GM18508 (cell line): ENCODE measurements around the gene ARHGAP22.

Experiments
- ATAC-seq: cut with Tn5 transposase; IDR thresholded peaks from one replicate; pipeline ENCODE4 v1.9.1; 2021; ENCODE audit warnings: moderate number of reproducible peaks; ENCODE audit not compliant: insufficient read depth, unreplicated experiment

Gene ARHGAP22

DNA sequence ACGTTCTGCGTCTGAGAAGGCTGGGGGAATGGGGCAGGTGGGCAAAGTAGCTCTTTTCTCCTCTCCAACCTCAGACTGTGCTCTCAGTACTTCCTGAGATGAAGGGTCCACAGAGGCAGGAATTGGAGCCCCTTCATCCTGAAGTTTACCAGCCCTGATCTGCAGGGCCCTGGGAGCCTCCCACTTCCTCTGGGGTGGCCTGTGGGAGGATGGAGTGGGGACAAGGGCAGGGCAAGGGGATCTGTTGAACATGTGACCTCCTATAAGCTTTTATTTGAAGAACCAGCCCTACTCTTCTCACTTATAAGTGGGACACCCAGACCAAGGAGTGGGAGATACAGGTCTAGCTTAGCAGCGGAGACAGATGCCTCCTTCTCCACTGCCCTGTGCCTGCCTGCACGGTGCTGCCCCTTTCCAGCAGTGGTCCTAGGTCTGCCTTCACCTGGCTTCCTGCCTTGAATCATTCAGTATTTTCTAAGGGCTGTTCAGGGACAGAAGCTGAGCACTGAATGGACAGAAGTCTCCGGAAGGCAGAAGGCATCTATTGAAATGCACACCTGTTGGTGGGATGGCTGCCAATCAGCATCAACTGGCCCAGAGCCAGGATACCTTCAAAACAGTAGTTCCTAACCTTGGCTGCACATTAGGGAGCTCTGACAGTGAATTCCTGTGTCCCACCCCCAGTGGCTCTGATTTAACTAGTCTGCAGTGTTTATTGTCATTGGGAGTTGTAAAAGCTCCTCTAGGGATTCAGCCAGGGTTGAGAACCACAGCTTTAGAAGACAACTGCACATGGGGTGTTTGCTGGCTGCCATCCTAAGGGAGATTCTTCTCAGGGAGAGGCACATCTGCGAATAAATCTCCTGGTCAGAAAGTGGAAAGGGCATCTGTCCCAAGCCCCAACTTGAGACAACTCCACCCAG is 2.7 kb upstream of the ARHGAP22 start:
- no peak for ATAC-seq

DNA sequence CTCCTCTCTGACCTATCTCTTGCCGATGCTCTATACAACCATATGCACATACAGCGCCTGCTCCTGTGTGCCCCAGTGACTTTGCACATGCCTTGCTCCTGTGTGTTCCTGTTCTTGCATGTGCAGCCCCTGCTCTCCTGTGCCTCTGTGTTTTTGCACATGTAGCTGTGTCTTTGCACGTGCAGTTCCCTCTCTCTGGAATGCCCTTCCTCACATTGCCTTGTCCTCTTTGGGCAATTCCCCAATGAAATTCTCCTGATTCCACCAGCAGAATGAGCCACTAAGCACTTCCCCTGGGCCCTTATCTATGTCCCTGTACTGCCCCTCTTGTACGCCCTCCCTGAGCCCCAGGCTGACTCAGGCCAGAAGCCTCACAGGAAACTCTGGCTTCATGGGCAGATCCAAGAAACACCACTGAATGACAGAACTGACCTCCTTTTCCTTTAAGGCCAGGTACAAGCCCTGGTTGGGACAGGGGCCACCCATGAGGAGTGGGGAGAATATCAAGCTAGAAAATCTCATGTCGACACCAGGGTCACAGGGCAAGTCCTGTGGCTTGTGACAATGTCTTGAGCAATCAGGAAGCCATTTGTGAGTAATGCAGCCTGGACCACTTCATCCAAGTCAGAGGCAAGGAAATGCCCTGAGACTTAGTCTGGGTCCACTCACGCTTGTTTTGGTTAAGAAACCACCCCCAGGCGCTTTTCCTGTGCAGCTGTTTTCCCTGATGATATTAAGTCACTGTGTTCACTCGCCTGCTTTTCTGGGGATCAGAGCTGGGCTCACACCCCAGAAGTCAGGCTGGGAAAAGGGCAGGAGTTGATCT is 1.9 kb upstream of the ARHGAP22 start:
- ATAC-seq = no peak

- ATAC-seq = no peak
Observed at GRCh38 chr10:48605786-48606529, 1.1 kb upstream of the ARHGAP22 start.

DNA sequence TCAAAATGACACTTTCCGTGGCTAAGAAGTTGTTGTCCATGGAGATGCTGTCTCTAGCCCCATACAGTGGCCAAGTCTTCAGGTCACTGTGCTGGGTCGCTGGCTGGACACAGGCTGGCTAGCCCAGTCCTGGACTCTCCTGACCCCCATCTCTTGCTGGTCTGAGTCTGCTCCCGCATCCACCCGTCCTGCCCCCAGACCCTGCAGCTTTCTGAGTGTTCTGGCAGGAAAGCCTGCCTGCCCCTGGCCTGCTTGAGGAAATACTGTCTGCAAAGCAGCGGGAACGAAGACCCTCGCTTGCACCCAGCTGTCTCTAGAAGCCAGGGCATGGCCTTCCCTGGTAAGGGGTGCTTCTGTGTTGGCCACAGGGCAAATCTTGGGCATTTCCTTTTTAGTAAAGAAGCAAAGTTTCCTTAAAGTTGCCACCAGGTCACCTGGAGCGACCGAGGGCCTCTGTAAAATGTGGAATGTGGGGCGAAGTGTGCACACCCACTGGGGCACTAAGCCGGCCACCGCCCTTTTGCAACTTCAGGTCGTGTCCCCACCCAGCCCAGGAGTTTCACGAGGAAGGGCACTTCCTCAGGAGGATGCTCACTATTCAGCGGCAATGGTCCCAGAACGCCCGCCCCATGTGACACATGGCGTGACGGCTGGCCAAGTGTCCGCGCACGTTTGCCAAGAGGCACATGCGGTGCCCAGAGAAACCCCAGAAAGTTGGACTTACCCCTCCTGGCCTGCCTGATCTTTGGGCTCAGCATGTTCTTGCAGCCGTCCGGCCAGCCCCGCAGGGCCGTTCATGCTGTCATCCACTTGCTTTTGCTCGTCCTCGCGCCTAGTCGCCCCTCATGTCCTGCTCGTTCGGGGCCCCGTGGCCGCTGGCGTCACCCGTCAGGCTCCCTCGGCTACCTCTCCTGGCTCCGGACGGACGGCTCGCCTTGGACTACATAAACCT is 558 bp downstream of the ARHGAP22 start:
- no peak for ATAC-seq

- no peak for ATAC-seq
Observed at GRCh38 chr10:48603421-48604038, 1.3 kb downstream of the ARHGAP22 start.

- no peak for ATAC-seq
Observed at GRCh38 chr10:48602401-48603135, 2.3 kb downstream of the ARHGAP22 start.

- ATAC-seq = no peak
Observed at GRCh38 chr10:48601789-48602188, 3.1 kb downstream of the ARHGAP22 start.

GRCh38 chr10:48600645-48601505 is 4.0 kb downstream of the ARHGAP22 start:
- no peak for ATAC-seq

DNA sequence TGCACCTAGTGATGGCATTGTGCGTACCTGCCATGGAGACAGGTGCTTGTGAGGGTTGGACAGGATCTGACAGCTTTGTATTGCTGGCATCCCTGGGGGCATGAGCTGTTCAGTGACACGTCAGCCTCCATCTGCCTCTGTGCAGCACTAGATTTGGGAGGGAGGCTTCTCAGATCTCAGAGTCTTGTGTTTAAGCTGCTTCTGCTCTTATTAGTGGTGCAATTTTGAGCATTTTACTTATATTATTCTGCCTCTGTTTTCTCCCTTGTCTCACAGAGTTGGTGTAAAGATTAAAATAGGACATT is 5.1 kb downstream of the ARHGAP22 start:
- no peak for ATAC-seq

GRCh38 chr10:48598936-48599829 is 5.7 kb downstream of the ARHGAP22 start:
- ATAC-seq = no peak

DNA sequence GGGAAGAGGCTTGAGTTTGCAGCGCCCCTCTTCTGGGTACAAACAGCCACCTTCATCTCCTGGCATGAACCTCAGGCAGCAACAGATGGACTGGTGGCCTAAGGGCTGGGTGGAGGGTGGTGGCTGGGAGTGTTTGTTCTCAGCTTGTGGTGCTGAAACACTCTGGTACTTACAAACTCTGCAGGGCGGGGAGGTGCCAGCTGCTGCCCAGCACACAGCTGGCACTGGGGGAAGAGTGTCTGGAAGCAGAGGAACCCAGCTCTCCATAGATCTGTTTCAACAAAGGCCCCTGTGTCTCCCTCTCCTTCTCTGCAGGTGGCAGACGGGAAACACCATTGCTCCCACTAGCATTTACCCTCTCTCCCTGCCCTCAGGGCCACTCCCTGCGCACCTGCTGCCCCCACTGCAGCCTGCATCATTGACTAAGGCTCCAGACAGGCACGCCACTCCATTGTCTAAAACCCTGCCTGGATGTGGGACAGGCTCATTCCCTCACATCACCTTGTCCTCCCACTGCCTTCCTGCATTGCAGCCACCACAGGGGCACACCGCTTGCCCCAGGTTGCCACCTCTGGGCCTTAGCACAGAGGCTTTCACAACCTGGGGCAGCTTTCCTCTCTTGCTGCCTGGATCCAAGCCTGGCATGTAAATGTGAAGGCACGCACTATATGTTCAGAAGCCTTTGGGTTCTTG is 6.5 kb downstream of the ARHGAP22 start:
- ATAC-seq = no peak

- ATAC-seq = no peak
Observed at GRCh38 chr10:48595539-48595932, 9.3 kb downstream of the ARHGAP22 start.

DNA sequence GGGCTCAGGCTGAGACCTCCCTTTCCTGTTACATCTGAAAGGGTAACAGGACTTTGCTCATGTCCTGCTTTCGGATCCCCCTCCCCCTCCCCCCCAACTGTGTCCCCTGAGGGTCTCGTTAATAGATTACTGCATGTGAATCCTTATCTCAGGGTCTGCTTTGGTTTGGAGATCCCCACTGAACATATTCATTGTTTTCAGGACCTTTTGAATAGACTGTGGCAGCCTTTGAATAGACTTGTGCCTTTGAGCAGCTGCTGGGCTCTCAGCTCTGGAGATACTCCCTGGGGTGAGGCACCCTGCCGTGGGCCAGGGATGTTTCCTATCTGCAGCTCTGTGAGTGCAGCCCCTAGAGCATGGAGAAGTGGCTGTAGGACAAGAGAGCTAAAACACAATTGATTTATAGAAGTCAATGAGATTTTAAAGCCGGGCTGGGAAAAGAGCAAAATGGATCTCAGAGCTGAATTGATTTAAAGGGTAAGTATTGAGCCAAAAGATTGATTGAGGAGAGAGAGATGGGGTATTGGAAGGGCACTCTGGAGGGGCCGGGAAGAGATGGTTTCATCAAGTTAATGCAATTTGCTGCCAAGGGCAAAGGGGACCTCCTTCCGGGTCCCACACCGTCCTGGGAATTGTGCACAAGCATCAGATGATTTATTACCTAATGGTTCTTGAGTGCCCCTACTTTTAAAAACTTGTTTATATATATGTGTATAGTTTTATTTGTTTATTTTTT is 9.9 kb downstream of the ARHGAP22 start:
- no peak for ATAC-seq

- ATAC-seq = no peak
Observed at GRCh38 chr10:48594371-48594770, 10.5 kb downstream of the ARHGAP22 start.

DNA sequence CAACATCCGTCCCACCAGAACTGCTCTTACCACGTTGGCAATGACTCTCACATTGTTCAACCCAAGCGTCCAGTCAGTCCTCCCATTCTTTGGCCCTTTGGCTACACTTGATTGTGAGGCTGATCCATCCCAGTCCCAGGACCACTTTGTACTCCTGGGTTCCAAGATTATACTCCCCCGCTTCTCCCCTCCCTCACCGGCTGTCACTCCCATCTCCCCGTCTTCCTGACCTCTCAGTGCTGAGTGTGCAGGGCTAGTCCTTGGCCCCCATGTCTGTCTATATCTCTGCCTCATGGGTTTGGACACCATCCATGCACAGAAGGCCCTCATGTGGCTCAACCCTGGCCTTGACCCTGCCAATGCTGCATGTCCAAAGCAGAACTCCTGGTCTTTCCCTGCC is 12.5 kb downstream of the ARHGAP22 start:
- no peak for ATAC-seq

DNA sequence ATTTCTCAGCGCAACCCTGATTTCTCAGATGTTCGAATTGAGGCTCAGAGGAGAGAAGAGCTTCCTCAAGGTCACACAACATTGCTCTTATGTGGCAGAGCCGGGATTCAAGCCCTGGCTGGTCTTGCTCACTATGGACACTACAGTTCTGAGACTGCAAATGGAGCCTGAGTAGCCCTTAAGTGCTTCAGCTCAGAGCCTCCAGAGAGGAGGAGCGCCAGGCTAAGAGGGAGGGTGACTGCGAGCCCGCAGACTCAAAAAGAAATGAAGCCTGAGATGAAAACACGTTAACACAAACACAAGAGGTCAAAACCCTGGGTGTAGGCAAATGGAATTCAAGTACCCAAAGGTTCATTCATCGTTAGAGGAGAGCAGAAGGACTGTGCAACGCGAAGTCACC is 13.9 kb downstream of the ARHGAP22 start:
- no peak for ATAC-seq
